Measurements from ENCODE around the gene ATG3.

DNA sequence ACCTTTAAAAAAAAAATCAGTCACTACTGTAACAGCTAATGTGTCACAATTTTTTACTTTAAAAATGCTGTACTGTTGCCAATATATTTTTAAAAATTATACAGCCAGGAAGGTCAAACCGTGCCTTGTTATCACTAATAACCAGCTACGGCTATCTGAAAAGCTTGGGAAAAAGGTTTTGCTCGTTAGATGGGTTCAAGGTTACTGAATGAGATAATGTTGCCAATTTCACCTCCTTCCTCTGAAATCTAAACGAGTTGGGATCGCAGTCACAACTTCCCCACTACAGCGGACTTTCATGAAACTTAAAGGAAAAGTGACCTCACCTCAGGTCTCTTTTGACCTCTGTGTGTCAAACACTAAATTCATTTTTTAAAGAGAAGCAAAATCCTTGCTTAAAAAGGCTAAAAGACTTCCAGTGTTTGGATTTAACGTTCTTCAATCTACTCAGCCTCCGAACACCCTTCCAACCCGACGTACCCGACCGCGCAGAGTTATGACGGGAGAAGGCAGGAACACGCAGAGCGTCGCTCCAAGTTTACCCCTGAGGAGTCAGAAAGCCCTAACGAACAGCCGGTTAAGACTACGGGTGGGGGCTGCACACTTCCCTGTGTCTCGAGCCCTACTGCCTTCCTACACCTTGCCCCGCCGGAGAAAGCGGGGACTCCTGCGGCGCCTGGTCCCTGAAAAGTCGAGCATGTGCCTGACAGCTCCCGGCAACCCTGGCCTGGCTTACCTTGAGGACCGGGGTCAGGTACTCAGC is 860 bp downstream of the ATG3 start:
- TF ChIP-seq CTCF (IDR thresholded peaks at IDR 0.05) = no peak
- TF ChIP-seq POLR2A (IDR thresholded peaks at IDR 0.05) = no peak
- TF ChIP-seq EP300 (IDR thresholded peaks at IDR 0.05) = no peak
